GM10847 (cell line): ENCODE data around the gene TMEM205.

ENCODE experiments used
- POLR2A ChIP-seq: IDR thresholded peaks from 2 replicates; pipeline ENCODE4 v1.6.1; 2011; ENCODE audit not compliant: insufficient read length; ENCODE audit errors: extremely low read depth

TMEM205 gene

DNA sequence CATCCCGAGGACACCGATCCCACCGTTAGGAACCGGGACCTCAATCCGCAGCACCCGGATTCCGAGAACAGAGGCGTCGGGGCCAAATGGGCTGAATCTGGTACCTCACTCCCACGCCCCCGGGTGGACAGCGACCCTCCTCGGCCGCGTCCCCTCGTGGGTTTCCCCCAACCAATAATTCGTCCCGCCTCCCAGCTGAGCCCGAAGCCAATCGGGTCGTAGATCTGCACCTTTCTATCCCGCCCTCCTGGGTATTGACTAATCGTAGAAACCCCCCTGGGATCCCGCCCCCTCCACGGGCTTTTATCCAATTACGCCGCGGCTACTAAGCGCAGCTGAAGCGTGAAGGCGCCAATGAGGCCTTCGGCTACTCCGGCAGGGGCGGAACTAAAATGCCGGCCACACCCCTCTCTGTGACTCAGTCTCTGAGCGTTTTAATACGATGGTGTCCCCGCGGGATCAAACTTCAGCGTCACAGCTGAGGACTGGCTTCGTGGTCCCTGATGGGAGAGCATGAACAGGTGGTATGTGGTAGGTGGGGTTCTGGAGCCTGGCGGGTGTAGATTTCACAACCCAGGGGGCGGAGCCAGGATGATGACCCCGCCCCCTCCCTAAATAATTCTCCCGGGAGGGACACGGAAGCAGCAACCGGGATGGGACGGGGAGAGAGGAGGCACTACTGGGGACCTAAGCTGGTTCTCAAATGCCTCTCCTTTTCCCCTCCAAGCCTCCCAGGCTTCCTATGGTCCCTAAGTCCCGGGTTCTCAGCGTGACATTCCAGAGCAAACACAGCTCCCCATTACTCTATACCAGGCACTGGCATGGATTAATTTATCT, at the start of gene TMEM205, which contains the start of gene CCDC159:
Gene TMEM205, minus strand, starts transcription at position 165 of the 837 bp plus-strand sequence. CDS start 649 bp downstream, outside the sequence.
Gene CCDC159, plus strand, starts transcription at position 416 of the 837 bp plus-strand sequence. Its CDS starts 88 bp downstream, at position 504.
- TF ChIP-seq POLR2A: peak; percentile 43

DNA sequence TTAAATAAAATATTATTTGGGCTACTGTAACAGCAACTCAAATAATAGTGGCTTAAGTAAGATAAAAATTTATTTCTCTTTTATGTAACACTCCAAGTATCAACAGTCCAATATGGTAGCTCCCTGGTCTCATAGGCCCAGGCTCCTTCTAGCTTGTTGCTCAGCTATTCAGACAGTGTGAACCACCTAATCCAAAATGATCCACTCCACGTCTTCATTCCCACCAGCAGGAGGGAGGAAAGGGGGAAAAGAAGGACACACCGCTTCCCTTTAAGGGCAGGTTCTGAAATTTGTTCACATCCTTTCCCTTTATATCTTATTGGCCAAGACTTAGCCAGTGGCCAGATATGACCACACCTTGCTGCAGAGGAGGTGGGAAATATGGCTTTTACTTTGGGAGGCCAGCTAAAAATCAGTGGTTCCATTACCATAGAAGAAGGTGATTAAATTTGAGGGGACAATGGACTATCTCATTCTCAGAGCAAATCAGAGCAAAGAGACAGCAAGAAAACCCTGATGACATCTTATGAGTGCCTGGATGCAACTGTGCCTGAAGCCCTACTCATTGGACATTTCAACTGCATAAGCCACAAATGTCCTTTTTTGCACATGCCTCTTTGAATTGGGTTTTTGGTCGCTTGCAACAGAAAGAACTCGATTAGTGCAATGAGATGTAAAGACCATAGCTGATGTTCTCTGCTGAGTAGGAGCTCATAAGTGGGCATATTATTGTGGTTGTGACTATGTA, 45.0 kb upstream of the TMEM205 start:
- TF ChIP-seq POLR2A: no peak

DNA sequence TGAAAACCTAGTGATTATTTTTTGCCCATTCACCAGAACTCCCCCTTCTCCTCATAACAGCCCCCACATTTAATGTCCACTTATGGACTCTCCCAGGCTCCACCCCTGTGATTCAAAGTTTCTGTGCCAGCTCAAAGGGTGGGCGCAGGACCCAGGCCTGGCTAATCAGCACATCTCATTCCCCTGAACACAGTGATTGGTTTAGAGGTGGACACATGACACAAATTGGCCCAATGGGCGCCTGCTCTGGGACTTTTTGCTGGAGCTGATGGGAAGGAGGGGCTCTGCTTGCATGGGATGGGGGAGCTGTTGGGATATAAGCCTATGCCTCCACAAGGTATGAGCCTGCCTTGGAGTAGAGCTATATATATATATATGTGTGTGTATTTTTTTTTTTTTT, 44.3 kb upstream of the TMEM205 start:
- TF ChIP-seq POLR2A: no peak

DNA sequence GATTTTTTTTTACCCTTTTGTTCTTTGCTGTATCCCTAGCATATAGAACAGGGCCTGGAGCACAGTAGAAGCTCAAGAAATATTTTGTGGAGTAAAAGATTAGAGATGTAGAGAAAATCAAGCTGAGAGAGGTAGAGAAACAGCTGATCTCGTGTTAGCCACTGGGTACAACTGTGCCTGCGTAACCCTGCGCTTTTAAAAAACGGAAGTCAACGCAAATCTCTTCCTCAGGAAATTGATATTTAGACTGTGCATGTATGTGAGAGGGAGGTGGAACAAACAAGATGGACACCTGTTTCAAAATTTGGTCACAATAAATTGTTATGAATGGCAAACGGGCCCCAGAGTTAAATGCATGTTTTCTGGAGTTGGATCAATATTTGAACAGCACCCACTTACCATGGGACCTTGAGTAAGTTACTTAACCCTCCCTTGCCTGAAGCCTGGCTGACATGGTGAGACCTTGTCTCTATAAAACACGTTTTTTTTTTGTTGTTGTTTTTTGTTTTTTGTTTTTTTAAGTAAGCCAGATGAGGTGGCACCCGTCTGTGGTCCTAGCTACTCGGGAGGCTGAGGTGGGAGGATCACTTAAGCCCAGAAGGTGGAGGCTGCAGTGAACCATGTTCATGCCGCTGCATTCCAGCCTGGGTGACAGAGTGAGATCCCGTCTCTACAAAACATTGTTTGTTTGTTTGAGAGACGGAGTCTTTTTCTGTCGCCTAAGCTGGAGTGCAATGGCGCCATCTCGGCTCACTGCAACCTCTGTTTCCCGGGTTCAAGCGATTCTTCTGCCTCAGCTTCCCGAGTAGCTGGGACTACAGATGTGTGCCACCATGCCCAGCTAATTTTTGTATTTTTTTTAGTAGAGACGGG, 41.3 kb upstream of the TMEM205 start:
- no peak for TF ChIP-seq POLR2A

DNA sequence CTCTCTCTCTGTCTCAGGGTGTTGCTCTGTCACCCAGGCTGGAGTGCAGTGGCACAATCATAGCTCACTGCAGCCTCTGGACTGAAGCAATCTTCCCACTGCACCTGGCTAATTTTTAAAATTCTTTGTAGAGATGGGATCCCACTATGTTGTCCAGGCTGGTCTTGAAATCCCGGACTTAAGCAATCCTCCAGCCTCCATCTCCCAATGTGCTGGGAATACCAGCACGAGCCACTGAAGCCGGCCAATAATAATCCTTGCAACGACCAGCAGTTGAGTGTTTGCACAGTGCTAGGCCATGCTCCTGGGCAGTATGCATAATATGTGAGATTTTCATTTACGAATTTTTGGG, 38.7 kb upstream of the TMEM205 start:
- no peak for TF ChIP-seq POLR2A

DNA sequence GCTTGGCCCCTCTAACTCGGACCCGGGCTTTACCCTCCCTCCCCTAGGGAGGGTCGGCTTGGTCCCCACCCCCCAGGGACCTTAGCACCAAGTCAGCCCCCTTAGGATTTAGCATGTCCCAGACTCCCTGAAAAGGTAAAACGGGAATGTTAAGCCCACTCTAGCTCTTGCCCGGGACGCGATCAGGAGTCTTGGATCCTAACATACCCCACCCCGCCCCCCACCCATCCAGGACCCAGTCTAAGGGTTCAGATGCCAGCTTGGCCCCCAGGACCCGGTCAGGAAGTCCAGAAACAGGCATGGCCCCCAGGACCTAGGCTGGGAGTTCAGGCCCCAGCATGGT, 37.6 kb upstream of the TMEM205 start:
- TF ChIP-seq POLR2A: no peak

DNA sequence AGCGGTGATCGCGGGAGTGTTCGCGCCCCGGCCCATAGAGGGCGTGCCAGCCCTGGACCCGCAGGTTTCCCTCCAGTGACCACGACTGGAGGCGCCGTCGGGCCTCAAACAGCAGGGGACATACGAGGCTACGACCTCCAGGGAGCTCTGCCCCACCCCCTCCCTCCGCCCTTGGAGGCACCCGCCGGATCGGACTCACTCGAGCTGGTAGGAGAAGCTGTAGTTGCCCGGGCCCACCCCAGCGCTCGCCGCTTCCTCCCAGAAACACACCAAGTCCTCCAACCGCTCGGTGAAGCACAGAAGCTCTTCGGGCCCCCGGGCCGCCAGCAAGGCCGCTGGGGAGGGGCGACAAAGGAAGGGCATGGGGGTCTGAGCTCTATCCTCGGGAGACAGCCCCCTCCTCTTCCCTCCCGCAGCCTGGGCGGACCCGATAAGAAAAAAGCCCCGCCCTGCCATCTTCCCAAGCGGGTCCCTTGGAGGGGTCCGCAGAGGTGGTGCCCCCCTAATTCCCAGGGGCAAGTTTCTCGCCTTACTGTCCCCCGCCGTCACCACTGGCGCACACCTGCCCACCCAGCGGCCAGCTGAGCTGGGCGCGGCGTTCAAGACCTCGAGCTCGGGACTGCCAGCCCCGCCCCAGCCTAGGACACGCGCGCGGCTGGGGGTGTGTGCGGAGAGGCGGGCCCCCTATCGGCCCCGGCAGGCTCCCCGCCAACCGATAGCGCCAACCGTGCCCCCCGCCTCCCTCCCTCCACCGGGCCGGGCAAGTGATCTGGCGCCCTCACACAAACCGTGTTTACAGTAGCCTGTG, 37.0 kb upstream of the TMEM205 start:
- TF ChIP-seq POLR2A: no peak

DNA sequence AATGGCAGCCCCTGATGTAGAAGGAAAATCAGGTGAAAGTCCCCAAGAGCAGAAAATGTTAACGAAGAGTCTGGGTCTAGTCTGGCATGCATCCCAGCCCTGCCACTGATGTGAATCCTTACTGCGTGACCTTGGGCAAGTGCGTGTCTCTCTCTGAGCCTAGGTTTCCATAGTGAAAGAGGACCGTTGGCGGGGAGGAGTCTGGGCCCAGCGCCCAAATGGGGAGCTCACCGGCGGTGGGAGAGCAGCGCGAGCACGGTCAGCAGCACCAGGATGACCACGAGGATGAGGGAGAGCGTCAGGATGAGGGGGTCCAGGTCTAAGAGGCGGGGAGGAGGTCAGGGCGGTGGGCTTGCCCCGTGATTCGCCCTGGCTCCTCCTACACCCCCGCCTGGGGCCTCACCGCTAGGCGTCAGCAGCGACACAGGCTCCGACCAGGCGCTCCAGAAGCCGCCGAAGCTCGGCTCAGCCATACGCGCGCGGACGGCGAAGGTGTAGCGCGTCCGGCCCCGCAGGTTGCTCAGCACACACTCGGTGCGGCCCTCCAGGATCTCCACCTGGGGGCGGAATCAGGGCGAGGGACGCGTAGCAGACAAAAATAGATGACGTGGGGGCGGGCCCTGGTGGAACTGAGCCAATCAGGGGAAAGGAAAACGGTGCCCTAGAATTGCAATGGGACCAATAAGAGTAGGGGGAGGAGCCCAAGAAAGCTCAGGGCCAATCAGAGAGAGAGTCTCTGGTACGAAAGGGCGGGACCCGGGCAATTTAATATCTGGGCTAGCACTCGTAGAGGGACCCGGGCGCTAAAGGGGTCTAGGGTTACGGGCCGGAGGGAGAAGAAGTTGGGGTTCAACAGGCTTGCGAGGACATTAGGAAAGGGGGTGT, 34.8 kb upstream of the TMEM205 start:
- peak; percentile 87 for TF ChIP-seq POLR2A

DNA sequence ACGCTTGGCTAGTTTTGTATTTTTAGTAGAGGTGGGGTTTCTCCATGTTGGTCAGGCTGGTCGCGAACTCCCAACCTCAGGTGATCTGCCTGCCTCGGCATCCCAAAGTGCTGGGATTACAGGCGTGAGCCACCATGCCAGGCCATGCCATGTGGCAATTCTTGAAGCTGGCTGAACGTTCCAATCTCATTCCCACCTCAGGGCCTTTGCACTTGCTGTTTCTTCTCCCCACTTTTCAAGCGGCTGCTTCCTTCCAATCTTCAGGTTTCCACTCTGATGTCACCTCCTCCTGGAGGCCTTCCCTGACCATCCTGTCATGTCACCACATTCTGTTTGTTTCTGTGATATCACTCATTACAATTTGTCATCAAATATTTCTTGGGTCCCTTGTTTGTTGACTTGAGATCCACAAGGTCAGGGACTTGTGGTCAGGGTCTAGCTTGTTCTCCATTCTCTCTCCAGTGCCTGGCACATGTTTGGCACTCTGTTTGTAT, 33.8 kb upstream of the TMEM205 start:
- TF ChIP-seq POLR2A: no peak

DNA sequence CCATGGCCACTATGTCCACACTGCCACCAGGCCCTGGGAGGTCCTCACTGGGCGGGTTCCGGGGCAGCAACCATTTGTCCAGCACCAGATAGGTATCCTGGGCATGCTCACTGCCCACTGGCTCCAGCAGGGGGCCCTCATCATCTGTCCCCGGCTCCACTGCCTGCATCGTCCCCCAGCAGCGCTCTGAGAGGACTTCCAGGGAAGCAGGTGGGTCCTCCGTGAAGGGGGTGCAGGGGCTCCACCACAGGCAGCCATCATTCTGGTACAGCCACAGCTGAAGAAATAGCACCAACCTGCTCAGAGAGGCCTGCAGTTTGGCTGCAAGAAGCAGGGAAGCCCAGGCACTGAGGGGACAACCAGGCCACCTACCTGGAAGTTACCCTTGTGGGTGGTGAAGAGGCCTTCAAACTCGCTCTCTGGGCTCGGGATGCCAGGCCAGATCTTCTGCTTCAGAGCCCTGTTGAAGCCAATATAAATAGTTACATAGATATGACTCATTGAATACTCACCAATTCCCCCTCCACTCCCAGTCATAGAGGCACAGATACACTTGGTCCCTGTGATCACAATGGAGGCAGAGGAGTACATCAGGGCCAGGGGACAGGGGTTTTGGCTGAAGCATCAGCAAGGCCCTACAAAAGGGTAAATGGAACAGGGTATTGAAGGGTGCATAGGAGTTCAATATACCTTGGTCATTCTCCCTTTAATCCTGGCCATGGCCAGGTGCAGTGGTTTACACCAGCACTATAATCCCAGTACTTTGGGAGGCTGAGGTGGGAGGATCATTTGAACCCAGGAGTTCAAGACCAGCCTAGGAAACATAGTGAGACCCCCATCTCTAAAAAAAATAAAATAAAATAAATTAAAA, 32.5 kb upstream of the TMEM205 start:
- no peak for TF ChIP-seq POLR2A

DNA sequence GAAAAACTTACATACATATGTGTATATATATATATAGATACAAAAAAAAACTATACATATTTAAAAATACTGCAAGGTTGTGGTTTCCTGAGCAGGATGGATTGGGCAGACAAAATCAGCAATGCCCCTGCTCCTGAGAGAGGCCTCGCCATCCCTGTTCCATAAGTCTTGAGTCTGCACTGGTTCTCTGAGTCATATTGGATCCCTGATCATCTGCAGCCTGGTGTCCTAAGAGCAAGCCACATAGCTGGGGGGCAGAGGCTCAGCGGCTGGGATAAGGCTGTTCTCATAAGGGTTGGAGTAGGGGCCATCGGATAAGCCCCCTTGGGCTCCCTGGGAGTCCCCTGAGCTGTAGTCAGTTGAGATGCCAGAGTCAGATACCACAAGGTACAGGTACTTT, 31.7 kb upstream of the TMEM205 start:
- no peak for TF ChIP-seq POLR2A

DNA sequence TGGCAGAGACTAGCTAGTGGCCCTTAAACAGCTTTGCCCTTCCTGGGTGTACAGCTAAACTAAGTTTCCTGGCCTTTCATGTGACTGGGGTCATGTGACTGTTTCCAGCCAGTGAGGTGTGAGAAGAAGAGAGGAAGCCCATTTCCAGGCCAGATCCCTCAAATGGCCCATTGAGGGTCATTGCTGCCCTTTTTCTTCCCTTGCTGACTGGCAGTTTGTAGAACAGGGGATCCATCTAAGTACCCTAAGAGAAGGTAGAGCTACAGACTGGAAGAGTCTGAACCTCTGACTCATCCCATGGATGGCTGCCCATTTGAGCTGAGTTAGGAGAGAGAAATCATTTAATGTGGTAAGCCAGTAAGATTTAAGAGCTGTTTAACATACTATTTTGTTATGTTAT, 31.2 kb upstream of the TMEM205 start:
- no peak for TF ChIP-seq POLR2A

DNA sequence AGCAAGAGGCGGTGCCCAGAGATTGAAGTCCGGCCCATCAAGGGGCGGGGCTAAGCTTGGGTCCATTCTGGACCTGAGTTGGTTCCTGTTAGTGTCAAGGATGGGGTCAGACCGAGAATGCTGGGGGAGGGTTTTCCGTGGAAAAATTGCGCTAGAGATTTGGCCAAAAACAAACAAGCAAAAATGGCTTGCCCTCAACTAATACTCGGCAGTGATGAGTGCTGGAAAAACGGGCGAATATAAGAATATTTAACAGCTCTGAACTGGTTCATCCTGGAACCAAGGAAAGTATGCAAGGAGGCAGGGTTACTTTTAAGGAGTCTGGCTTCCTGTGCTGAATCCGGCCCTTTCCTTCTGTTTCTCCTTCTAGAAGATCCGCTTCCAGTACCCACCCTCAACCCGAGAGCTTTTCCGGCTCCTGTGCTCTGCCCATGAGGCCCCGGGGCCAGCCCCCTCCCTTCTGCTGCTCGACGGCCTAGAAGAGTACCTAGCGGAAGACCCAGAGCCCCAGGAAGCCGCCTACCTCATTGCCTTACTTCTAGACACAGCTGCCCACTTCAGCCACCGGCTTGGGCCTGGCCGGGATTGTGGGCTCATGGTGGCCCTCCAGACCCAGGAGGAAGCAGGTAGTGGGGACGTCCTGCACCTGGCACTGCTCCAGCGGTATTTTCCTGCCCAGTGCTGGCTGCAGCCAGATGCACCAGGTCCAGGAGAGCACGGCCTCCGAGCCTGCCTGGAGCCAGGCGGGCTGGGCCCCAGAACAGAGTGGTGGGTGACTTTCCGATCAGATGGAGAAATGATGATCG, 29.3 kb upstream of the TMEM205 start:
- TF ChIP-seq POLR2A: peak; percentile 30
